GM12892 (cell line): ENCODE results near the gene COA7.

ENCODE experiments used
- POLR2A ChIP-seq: IDR thresholded peaks from 2 replicates; pipeline ENCODE4 v1.6.1; 2011; ENCODE audit warnings: low read depth, low read length, control low read depth
- POLR2AphosphoS5 ChIP-seq: IDR thresholded peaks from 2 replicates; pipeline ENCODE4 v1.6.1; 2011; ENCODE audit warnings: low read depth, low read length, control low read depth

DNA sequence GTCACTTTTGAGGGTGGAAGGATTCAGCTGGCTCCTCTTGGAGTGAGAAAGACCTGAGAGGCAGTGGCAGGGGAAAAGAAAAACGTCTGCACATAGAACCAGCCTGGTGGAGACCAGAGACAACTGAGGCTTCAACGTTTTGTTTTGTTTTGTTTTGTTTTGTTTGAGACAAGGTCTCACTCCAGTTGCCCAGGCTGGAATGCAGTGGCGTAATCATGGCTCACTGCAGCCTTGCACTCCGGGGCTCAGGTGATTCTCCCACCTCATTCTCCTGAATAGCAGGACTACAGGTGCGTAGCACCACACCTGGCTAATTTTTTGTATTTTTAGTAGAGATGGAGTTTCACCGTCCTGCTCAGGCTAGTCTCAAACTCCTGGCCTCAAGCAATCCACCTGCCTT is 52.9 kb downstream of the COA7 start:
- TF ChIP-seq POLR2AphosphoS5 (no peak), POLR2A (no peak)
